Measurements from ENCODE around the gene COX4I1.

DNA sequence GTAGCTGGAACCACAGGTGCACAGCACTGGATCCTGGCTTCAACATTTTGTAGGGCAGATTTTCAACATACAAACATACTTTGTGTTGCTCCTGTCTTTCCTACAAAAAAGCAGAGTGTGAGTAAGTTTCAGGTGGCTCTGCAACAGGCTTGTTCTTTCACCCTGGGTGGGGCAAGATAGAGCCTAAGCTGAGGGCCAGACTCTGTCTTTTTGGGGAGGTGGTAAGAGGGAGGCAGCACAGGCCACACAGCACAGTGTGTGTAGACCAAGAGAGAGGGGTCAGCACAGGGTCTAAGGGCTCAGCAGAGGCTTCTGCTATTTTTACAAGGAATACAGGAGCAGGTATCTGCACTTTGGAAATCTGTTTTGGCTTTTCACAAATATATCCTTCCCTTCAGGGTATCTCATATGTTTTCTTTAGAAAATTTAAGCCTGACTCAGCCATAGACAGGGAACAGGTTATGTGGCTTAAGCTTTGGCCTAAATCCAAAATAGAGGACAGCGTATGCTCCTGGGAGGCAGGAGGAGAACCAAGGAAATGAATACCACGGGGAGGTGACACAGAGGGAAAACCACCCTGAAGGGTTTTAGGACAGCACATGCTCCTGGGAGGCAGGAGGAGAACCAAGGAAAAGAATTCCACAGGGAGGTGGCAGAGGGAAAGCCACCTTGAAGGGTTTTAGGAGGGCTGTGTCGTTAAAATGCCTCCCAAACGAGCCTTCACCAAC, 21.7 kb upstream of the COX4I1 start:
- TF ChIP-seq POLR2AphosphoS5 (IDR thresholded peaks at IDR 0.05; ENCODE audit: insufficient read depth in 1 of 2, low read depth in 1 of 2) (no peak), CTCF (IDR thresholded peaks at IDR 0.05) (no peak)
